Fibroblast of pulmonary artery (primary cell): ENCODE data around the gene SMAP2.

ENCODE experiments used
- DNase-seq: peaks from one replicate; pipeline ENCODE4 v3.0.0-alpha.2; 2010; ENCODE audit warnings: low read depth
- H3K4me3 ChIP-seq: replicated peaks from 2 replicates; pipeline ENCODE4 v1.5.1; 2011; ENCODE audit warnings: low read depth, mild to moderate bottlenecking, control low read depth, low read length, moderate library complexity
- TF ChIP-seq, protein P1 (sequence below): IDR thresholded peaks from 2 replicates; pipeline ENCODE4 v1.5.1; 2011; ENCODE audit warnings: mild to moderate bottlenecking, control low read depth, low read length, inconsistent platforms; ENCODE audit errors: missing control alignments

Gene SMAP2

DNA sequence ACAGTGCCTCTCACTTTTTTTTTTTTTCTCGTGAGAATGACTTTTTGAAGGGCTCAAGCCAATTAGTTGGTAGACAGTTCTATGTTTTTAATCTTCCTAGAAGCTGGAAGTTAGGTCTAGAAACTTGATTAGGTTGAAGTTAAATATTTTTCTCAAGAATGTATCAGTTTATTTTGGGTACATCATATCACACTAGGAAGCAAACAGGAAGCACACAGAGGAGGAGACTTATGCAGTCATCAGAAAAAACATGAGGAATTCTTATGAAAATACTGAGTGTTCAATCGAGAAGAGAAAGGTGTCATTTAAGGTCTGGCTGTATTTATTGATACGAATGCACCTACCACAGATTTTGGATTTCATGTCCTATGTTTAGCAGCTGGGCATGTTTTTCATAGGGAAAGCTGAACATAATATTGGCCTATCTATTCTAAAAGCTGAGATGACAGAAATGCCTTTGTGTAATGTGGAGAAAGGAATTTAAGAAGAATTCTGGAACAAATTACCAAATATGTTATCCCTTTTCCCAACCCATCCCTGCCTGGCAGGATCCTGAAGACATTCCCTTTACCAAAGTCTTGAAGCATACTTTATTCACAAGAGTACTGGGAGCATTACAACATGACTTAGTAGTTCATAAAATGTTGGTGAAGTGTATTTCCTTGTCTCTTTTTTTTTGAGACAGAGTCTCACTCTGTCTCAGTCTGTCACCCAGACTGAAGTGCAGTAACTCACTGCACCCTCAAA lies 59.3 kb downstream of the SMAP2 start:
- peak; percentile 47 for DNase-seq
- H3K4me3 ChIP-seq: no peak overlapping the region
- TF ChIP-seq, protein P1, sequence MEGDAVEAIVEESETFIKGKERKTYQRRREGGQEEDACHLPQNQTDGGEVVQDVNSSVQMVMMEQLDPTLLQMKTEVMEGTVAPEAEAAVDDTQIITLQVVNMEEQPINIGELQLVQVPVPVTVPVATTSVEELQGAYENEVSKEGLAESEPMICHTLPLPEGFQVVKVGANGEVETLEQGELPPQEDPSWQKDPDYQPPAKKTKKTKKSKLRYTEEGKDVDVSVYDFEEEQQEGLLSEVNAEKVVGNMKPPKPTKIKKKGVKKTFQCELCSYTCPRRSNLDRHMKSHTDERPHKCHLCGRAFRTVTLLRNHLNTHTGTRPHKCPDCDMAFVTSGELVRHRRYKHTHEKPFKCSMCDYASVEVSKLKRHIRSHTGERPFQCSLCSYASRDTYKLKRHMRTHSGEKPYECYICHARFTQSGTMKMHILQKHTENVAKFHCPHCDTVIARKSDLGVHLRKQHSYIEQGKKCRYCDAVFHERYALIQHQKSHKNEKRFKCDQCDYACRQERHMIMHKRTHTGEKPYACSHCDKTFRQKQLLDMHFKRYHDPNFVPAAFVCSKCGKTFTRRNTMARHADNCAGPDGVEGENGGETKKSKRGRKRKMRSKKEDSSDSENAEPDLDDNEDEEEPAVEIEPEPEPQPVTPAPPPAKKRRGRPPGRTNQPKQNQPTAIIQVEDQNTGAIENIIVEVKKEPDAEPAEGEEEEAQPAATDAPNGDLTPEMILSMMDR: no peak

DNA sequence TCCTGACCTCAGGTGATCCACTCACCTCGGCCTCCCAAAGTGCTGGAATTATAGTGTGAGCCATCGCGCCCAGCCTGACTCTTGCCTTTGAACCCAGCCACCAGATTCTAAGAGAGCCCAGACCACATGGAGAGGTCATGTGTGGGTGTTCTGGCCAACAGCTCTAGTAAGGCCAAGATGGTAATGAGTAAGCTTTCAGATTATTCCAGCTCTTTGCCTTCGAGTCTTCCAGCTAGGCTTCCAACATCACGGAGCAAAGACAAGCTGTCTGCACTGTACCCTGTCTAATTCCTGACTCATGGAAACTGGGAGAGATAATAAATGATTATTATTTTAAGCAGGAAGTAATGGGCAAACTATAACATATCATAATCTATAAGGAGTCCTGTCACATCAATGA lies 61.9 kb downstream of the SMAP2 start:
- TF ChIP-seq, protein P1: no peak
- H3K4me3 ChIP-seq: no peak overlapping the region
- DNase-seq: peak; percentile 46

DNA sequence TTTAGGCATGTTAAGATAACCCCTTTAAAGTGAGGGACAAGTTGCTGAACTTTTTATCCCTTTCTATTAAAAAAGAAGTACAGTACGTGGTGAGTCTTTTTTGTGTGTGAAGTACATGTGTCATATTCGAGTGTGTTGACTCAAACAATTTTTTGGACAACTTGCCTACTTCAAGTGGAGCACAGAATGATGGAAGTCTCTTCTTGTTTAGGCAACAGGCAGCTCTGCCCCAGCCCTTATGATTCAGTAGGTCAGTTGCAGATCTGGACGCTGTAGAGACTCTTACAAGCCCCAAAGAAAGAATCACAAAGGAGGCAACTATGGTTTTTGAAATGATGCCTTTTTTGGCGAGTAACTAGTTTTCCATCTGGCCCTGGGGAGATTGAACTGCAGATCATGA lies 62.3 kb downstream of the SMAP2 start:
- H3K4me3 ChIP-seq: no peak overlapping the region
- peak; percentile 19 for DNase-seq
- TF ChIP-seq, protein P1: no peak

DNA sequence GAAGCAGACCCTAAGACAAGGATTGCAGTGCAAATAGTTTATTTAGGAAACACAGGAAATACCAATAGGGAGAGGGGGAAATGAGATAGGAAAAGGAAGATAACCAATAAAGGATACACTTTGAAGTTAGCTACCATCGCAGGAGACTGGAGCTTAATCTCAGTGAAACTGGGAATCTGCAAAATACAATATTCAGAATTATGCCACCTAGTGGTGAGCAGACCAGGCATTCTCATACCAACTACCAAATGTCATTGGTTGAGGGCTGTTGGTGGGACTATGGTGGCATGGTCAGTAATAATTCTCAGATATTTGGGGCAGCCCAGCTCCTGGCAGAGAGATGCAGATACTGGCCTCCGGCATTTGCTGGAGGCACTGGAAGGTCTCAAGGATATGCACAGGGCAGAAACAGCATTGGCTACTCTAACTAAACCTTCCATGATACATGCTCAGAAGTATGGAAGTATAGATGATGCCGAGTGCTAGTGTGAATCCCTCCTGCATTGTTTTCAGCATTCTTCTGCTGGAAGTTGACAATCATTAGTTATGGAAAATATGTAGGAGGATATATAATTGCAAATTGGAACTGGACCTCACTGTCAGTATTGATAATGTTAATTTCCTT lies 65.0 kb downstream of the SMAP2 start:
- DNase-seq: peak; percentile 56
- TF ChIP-seq, protein P1: peak; percentile 75

DNA sequence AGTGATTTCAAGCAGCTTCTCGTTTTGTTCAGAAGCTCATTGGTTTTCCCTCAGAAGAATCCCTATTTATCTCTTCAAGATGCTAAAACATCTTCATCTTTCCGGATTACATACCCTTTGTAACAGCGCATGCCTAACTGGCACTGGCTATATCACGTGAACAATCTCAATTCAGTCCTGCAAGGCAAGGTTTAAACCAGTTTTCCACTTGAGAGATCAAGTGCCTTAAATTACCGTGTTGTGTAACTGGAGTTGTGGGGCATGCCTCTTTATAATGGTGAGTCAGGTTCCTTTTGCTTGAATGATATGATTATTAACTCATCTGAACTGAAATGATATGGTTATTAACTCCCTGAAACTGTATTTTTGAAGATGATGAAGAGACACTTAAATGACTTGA lies 65.7 kb downstream of the SMAP2 start:
- TF ChIP-seq, protein P1: no peak
- H3K4me3 ChIP-seq: no peak overlapping the region
- no peak for DNase-seq

More for the DNA sequence above, 65.0 kb downstream of the SMAP2 start:
- no peak overlapping the region for H3K4me3 ChIP-seq

DNA sequence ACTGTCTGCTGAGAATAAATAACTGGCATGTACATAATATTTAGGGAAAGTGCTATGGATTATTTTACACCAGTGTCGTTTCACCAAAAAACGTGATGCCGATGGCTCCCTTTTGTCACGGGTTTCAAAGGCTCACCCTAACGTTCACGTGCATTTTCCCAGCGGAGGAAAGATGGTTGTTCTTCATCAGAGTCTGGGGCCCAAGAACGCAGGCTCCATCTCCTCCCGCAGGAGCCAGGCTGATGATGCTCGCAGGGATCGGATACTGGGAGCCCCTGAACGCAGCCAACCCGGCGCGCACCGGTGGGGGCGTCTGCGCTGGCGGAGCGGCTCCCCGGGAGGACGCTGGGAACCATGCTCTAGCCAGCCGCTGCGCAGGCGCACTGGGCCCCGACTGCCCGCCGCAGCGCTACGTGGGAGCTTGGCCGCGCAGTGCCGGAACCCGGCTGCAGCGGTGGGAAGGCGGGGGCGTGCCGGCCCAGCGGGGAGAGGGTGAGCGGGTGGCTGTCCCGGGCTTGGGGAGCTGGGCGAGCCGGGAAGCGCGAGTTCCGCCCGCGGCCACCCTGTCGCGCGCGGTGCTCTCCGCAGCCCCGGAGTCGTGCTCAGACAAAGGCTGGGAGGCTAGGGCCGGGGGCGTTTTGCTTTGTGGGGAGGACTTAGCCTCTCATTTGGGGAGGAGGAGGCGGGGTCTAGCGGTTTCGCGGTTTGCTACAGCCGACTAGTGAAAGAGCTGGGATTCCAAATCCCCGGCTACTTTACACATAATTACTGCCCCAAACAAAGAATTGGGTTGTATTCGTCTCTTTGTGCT lies 76.4 kb downstream of the SMAP2 start, which contains the start of gene ZFP69B:
Gene ZFP69B (plus strand): TSS at position 793 of the 811 bp plus-strand sequence. CDS start 486 bp downstream, outside the sequence.
- TF ChIP-seq, protein P1: no peak
- DNase-seq: peak; percentile 93

More for the DNA sequence above, 76.4 kb downstream of the SMAP2 start, which contains the start of gene ZFP69B:
- peak within 1 kb of the TSS; percentile 76 for H3K4me3 ChIP-seq
